HepG2 (cell line): Measurements from ENCODE around the gene MYADML2. TPM values are rescaled to one million over a fixed set of nuclear protein-coding genes. Genes with fewer than 3 reads are reported as not detected.
A peak's percentile ranks its signal among the peaks of the same experiment; 100 is the strongest.

Experiments
- AGO1 ChIP-seq: fragments of 200-400 bp; formaldehyde crosslinking; IDR thresholded peaks from 2 replicates; pipeline ENCODE4 v1.6.1; 2017; ENCODE audit warnings: mild to moderate bottlenecking, low read depth, low read length, moderate library complexity; ENCODE audit not compliant: poor library complexity, severe bottlenecking
- BRF2 ChIP-seq: sonication (generic); formaldehyde crosslinking; IDR thresholded peaks from 2 replicates; pipeline ENCODE4 v1.8.1; 2022; ENCODE audit warnings: mild to moderate bottlenecking, missing genetic modification reagents
- CENPT ChIP-seq: sonication (generic); formaldehyde crosslinking; IDR thresholded peaks from 2 replicates; pipeline ENCODE4 v1.8.0; 2022; ENCODE audit warnings: low read depth, mild to moderate bottlenecking, moderate library complexity, missing genetic modification reagents
- FOXO1 ChIP-seq: sonication (generic); formaldehyde crosslinking; IDR thresholded peaks from 2 replicates; pipeline ENCODE4 v1.4.0; 2020; ENCODE audit warnings: missing genetic modification reagents
- HNRNPK ChIP-seq: fragments of 200-400 bp; formaldehyde crosslinking; IDR thresholded peaks from 2 replicates; pipeline ENCODE4 v1.6.1; 2018; ENCODE audit warnings: low read length, low read depth, moderate library complexity, mild to moderate bottlenecking; ENCODE audit not compliant: poor library complexity, severe bottlenecking
- KDM2A ChIP-seq: sonication (generic); formaldehyde crosslinking; IDR thresholded peaks from 2 replicates; pipeline ENCODE4 v1.4.0; 2020; ENCODE audit warnings: low read depth, missing genetic modification reagents, borderline replicate concordance
- PHB2 ChIP-seq: fragments of 450-650 bp; IDR thresholded peaks from 2 replicates; pipeline ENCODE4 v1.6.1; 2018; ENCODE audit not compliant: partially characterized antibody
- SNAPC2 ChIP-seq: sonication (generic); formaldehyde crosslinking; IDR thresholded peaks from 2 replicates; pipeline ENCODE4 v1.8.1; 2022; ENCODE audit warnings: mild to moderate bottlenecking, missing genetic modification reagents
- ZBTB20 ChIP-seq: sonication (generic); formaldehyde crosslinking; IDR thresholded peaks from 2 replicates; pipeline ENCODE4 v1.8.1; 2023; ENCODE audit warnings: missing genetic modification reagents, low read depth, mild to moderate bottlenecking, borderline replicate concordance
- ZHX2 ChIP-seq, 2 experiments: sonication (generic) in 1 of 2; formaldehyde crosslinking in 1 of 2; IDR thresholded peaks; 2 replicates each; pipeline versions ENCODE4 v1.6.1 to v1.9.0; 2014 to 2022; ENCODE audit warnings: antibody characterized with exemption in 1 of 2, borderline replicate concordance in 1 of 2, inconsistent platforms in 1 of 2, low read depth in 1 of 2, missing genetic modification reagents in 1 of 2
- ZNF225 ChIP-seq: sonication (generic); formaldehyde crosslinking; IDR thresholded peaks from 2 replicates; pipeline ENCODE4 v1.4.0; 2020; ENCODE audit warnings: mild to moderate bottlenecking, missing genetic modification reagents
- ZNF576 ChIP-seq: sonication (generic); formaldehyde crosslinking; IDR thresholded peaks from 2 replicates; pipeline ENCODE4 v1.4.0; 2020; ENCODE audit warnings: mild to moderate bottlenecking, missing genetic modification reagents
- ZNF629 ChIP-seq: sonication (generic); formaldehyde crosslinking; conservative IDR thresholded peaks from 2 replicates; pipeline ENCODE4 v1.5.0; 2020; ENCODE audit warnings: missing genetic modification reagents
- ZNF772 ChIP-seq: sonication (generic); formaldehyde crosslinking; IDR thresholded peaks from 2 replicates; pipeline ENCODE4 v1.5.0; 2020; ENCODE audit warnings: mild to moderate bottlenecking, missing genetic modification reagents
- ZNF780A ChIP-seq: sonication (generic); formaldehyde crosslinking; IDR thresholded peaks from 2 replicates; pipeline ENCODE4 v1.8.0; 2022; ENCODE audit warnings: mild to moderate bottlenecking, missing genetic modification reagents, moderate library complexity
- ZSCAN20 ChIP-seq: sonication (generic); formaldehyde crosslinking; IDR thresholded peaks from 2 replicates; pipeline ENCODE4 v1.4.0; 2020; ENCODE audit warnings: missing genetic modification reagents, mild to moderate bottlenecking, borderline replicate concordance
- polyA plus RNA-seq, 8 experiments: library from polyadenylated mRNA; depleted of rRNA in 3 of 8; stranded (reverse) in 7 of 8; unstranded in 1 of 8; fragments of >200 nt; fragmentation: Illumina TruSeq in 4 of 8; extraction: Trizol in 4 of 8; gene quantifications; 2 replicates each; pipeline versions ENCODE4 v1.2.1 to v1.2.3, GENCODE V29; 2011 to 2016; ENCODE audit warnings: low read depth in 4 of 8, missing spikeins in 1 of 8, mixed read lengths in 1 of 8; ENCODE audit not compliant: insufficient read depth in 1 of 8
- total RNA-seq, 5 experiments: library from RNA; depleted of rRNA; stranded (reverse); fragments of >200 nt; fragmentation: Illumina TruSeq; extraction: Trizol; gene quantifications; 2 replicates each; pipeline ENCODE4 v1.2.3, GENCODE V29; 2016; ENCODE audit warnings: low read depth in 1 of 5
- TF ChIP-seq, protein P1 (sequence below): sonication (generic); formaldehyde crosslinking; IDR thresholded peaks from 2 replicates; pipeline ENCODE4 v1.4.0; 2020; ENCODE audit warnings: mild to moderate bottlenecking, missing genetic modification reagents
- TF ChIP-seq, protein P2 (sequence below): sonication (generic); formaldehyde crosslinking; IDR thresholded peaks from 2 replicates; pipeline ENCODE4 v1.5.0; 2020; ENCODE audit warnings: missing genetic modification reagents

Gene MYADML2
- total and polyA plus RNA-seq, 2 of the 13 experiments (the other 11 are each of a cell fraction or from before 2014, with no cell fraction given) = not detected

DNA sequence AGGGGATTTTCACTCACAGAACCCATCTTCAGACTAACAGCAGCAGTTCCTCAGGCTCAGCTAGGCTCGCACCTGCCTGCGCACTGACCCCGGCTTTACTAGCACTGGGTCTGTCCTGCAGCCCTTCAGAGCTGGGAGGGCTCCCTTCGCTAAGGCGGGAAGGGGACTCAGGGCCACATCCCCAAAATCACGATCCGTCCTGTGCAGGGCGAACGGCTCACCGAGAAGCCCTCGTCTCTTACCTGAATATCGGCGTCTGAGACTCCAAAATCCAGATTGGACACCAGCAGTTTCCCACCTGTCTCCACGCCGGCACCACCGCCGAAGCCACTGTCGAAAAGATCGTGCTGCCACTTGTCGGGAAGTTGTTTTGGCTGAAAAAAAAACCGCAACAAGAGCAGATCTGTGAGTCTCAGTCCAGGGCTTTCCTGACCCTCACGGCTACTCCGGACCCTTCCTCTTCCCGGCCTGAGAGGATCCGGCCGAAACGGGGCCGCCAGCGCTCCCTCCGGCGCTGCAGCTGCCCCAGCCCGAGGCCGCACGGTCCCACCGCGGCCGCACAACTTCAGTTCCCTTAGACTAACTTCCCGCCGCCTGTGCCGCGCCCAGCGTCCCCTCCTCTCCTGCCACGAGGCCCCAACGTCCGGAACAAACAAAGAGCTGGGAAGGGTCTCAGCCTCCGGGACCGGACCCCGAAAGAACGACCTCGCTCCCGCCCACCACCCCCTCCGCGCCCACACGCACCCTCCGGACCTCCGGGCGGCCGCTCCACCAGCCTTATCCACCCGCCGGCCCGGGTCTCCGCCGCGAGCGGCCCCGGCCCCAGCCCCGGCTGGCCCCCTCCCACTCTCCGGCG is 56.4 kb downstream of the MYADML2 start (continued):
- TF ChIP-seq ZNF772 (CRISPR knock-in tag) (no peak), ZNF225 (peak; percentile 27; the same call in 1 of the 2 replicates), BRF2 (CRISPR knock-in tag) (no peak), HNRNPK (no peak), KDM2A (no peak), PHB2 (no peak), ZHX2 (IDR thresholded peaks at IDR 0.05; ENCODE audit: low read depth) (no peak), ZHX2 (CRISPR knock-in tag; IDR thresholded peaks at IDR 0.05; ENCODE audit: borderline replicate concordance) (no peak), ZNF629 (CRISPR knock-in tag) (no peak), AGO1 (no peak), SNAPC2 (CRISPR knock-in tag) (no peak), ZNF780A (CRISPR knock-in tag) (no peak), ZNF576 (CRISPR knock-in tag) (no peak), ZSCAN20 (CRISPR knock-in tag) (0 out of 2 replicates have a peak, but pooled peaks have one; percentile 36), CENPT (no peak), ZBTB20 (CRISPR knock-in tag) (peak; percentile 41; the same call in 1 of the 2 replicates), FOXO1 (no peak)
- TF ChIP-seq, protein P1, sequence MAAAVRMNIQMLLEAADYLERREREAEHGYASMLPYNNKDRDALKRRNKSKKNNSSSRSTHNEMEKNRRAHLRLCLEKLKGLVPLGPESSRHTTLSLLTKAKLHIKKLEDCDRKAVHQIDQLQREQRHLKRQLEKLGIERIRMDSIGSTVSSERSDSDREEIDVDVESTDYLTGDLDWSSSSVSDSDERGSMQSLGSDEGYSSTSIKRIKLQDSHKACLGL (CRISPR knock-in tag) = no peak
- TF ChIP-seq, protein P2, sequence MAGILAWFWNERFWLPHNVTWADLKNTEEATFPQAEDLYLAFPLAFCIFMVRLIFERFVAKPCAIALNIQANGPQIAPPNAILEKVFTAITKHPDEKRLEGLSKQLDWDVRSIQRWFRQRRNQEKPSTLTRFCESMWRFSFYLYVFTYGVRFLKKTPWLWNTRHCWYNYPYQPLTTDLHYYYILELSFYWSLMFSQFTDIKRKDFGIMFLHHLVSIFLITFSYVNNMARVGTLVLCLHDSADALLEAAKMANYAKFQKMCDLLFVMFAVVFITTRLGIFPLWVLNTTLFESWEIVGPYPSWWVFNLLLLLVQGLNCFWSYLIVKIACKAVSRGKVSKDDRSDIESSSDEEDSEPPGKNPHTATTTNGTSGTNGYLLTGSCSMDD = no peak
